WTC11 (cell line): ENCODE data around the gene LOXL3. TPM values are rescaled to one million over a fixed set of nuclear protein-coding genes. Genes with fewer than 3 reads are reported as not detected.

Source experiments
- ATAC-seq: fragments of 200-7000 bp; cut with Tn5 transposase; 2 replicates; pipeline ENCODE4 v1.10.0; 2021; ENCODE audit warnings: mild to moderate bottlenecking, moderate library complexity
- CTCF ChIA-PET: fragments of 300-600 bp; sonication (Branson Sonifier 250); formaldehyde crosslinking; loops from one replicate; lab custom pipeline; 2021; ENCODE audit warnings: antibody characterized with exemption; lab: Charles Lee
- POLR2A ChIA-PET: fragments of 350-600 bp; sonication (Branson Sonifier 250); formaldehyde crosslinking; loops from one replicate; lab custom pipeline; 2021; ENCODE audit warnings: antibody characterized with exemption; lab: Charles Lee
- DNase-seq: peaks from one replicate; pipeline ENCODE4 v3.0.0; 2021; ENCODE audit warnings: low spot score
- H3K27ac Mint-ChIP-seq: 2 replicates; pipeline ENCODE4 v1.8.0; 2021; ENCODE audit warnings: mixed read lengths
- H3K27me3 Mint-ChIP-seq: 2 replicates; pipeline ENCODE4 v1.8.0; 2021; ENCODE audit warnings: low read depth, mild to moderate bottlenecking, moderate library complexity, mixed read lengths
- H3K36me3 Mint-ChIP-seq: 2 replicates; pipeline ENCODE4 v1.8.0; 2021; ENCODE audit warnings: mixed read lengths
- H3K4me1 Mint-ChIP-seq: 2 replicates; pipeline ENCODE4 v1.8.0; 2022; ENCODE audit warnings: mixed read lengths
- H3K4me3 Mint-ChIP-seq: 2 replicates; pipeline ENCODE4 v1.8.0; 2021; ENCODE audit warnings: mild to moderate bottlenecking, moderate library complexity, mixed read lengths
- H3K9me3 Mint-ChIP-seq: 2 replicates; pipeline ENCODE4 v1.8.0; 2021; ENCODE audit warnings: mixed read lengths
- AR ChIP-seq: fragments of 250-450 bp; sonication (Bioruptor Pico); IDR thresholded peaks from 2 replicates; pipeline ENCODE4 v1.9.0; 2021; ENCODE audit warnings: mild to moderate bottlenecking
- CREM ChIP-seq: sonication (generic); formaldehyde crosslinking; IDR thresholded peaks from 2 replicates; pipeline ENCODE4 v1.8.1; 2022; ENCODE audit warnings: mild to moderate bottlenecking, missing genetic modification reagents, moderate library complexity
- E2F5 ChIP-seq: sonication (generic); formaldehyde crosslinking; IDR thresholded peaks from 2 replicates; pipeline ENCODE4 v1.8.1; 2022; ENCODE audit warnings: mild to moderate bottlenecking, moderate library complexity, missing genetic modification reagents
- FOXP1 ChIP-seq: sonication (generic); formaldehyde crosslinking; IDR thresholded peaks from 2 replicates; pipeline ENCODE4 v1.8.0; 2022; ENCODE audit warnings: missing genetic modification reagents, mild to moderate bottlenecking, moderate library complexity, borderline replicate concordance
- FOXP4 ChIP-seq: sonication (generic); formaldehyde crosslinking; IDR thresholded peaks from 2 replicates; pipeline ENCODE4 v1.8.0; 2022; ENCODE audit warnings: mild to moderate bottlenecking, missing genetic modification reagents
- JUN ChIP-seq: sonication (generic); formaldehyde crosslinking; IDR thresholded peaks from 2 replicates; pipeline ENCODE4 v1.8.0; 2023; ENCODE audit warnings: mild to moderate bottlenecking, missing genetic modification reagents
- MYBL2 ChIP-seq: sonication (generic); formaldehyde crosslinking; IDR thresholded peaks from 2 replicates; pipeline ENCODE4 v1.8.1; 2023; ENCODE audit warnings: mild to moderate bottlenecking, moderate library complexity, missing genetic modification reagents
- OVOL2 ChIP-seq: fragments of 250-450 bp; sonication (Bioruptor Pico); IDR thresholded peaks from 2 replicates; pipeline ENCODE4 v1.9.0; 2021; ENCODE audit warnings: mild to moderate bottlenecking, borderline replicate concordance
- TEAD4 ChIP-seq: sonication (generic); formaldehyde crosslinking; IDR thresholded peaks from 2 replicates; pipeline ENCODE4 v1.8.0; 2022; ENCODE audit warnings: mild to moderate bottlenecking, missing genetic modification reagents
- USF1 ChIP-seq: sonication (generic); formaldehyde crosslinking; IDR thresholded peaks from 2 replicates; pipeline ENCODE4 v1.8.0; 2022; ENCODE audit warnings: mild to moderate bottlenecking, missing genetic modification reagents
- ZNF232 ChIP-seq: sonication (generic); formaldehyde crosslinking; IDR thresholded peaks from 2 replicates; pipeline ENCODE4 v1.8.0; 2022; ENCODE audit warnings: mild to moderate bottlenecking, missing genetic modification reagents
- total RNA-seq: library from RNA; stranded (reverse); gene quantifications from 3 replicates; pipeline ENCODE4 v1.2.3, GENCODE V29; 2021
- TF ChIP-seq, protein P1 (sequence below): sonication (generic); formaldehyde crosslinking; IDR thresholded peaks from 2 replicates; pipeline ENCODE4 v1.8.0; 2023; ENCODE audit warnings: missing genetic modification reagents, mild to moderate bottlenecking, borderline replicate concordance
- TF ChIP-seq, protein P2 (sequence below): sonication (generic); formaldehyde crosslinking; conservative IDR thresholded peaks from 2 replicates; pipeline ENCODE4 v1.8.1; 2022; ENCODE audit warnings: mild to moderate bottlenecking, missing genetic modification reagents

Gene LOXL3
- total RNA-seq, 1 experiment from 2014 or later = 21.1 TPM

DNA sequence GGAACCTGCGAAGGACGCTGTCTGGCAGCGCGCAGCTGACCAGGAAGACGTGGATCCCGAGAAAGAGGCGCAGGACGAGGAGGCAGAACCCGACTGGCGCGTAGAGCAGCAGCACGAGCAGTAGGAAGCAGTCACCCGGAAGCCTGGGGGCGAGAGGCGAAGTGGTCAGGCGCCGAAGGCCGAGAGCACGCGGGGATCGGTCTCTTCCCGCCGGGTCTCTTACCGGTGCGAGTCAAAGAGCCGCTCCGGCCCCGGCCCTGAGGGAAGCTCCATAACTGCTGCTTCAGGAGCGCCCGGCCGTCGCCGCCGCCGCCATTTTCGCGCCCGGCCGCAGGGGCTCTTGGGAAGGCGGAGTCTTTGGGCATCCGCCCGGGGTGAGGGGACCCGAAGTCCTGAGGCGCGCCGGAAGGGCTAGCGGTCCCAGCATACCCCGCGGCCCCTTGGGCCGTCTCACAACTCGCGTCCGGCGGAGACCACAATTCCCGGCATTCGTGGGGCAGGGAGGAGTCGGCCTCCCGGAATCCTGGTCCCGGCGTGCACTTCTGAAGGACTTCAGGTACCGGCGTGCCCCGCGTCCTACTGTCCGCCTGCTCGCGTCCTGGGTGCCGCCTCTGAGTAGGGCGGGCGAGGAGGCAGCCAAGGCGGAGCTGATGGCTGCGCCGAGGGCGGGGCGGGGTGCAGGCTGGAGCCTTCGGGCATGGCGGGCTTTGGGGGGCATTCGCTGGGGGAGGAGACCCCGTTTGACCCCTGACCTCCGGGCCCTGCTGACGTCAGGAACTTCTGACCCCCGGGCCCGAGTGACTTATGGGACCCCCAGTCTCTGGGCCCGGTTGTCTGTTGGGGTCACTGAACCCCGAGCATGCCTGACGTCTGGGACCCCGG lies 24.1 kb downstream of the LOXL3 start, which contains the start of the genes AUP1 and HTRA2 (continued):
- TF ChIP-seq AR (CRISPR knock-in tag) = no peak
- TF ChIP-seq JUN (CRISPR knock-in tag) = no peak
- peak; percentile 78; the same call in 1 of the 2 replicates for TF ChIP-seq ZNF232
- TF ChIP-seq, protein P1, sequence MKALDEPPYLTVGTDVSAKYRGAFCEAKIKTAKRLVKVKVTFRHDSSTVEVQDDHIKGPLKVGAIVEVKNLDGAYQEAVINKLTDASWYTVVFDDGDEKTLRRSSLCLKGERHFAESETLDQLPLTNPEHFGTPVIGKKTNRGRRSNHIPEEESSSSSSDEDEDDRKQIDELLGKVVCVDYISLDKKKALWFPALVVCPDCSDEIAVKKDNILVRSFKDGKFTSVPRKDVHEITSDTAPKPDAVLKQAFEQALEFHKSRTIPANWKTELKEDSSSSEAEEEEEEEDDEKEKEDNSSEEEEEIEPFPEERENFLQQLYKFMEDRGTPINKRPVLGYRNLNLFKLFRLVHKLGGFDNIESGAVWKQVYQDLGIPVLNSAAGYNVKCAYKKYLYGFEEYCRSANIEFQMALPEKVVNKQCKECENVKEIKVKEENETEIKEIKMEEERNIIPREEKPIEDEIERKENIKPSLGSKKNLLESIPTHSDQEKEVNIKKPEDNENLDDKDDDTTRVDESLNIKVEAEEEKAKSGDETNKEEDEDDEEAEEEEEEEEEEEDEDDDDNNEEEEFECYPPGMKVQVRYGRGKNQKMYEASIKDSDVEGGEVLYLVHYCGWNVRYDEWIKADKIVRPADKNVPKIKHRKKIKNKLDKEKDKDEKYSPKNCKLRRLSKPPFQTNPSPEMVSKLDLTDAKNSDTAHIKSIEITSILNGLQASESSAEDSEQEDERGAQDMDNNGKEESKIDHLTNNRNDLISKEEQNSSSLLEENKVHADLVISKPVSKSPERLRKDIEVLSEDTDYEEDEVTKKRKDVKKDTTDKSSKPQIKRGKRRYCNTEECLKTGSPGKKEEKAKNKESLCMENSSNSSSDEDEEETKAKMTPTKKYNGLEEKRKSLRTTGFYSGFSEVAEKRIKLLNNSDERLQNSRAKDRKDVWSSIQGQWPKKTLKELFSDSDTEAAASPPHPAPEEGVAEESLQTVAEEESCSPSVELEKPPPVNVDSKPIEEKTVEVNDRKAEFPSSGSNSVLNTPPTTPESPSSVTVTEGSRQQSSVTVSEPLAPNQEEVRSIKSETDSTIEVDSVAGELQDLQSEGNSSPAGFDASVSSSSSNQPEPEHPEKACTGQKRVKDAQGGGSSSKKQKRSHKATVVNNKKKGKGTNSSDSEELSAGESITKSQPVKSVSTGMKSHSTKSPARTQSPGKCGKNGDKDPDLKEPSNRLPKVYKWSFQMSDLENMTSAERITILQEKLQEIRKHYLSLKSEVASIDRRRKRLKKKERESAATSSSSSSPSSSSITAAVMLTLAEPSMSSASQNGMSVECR (CRISPR knock-in tag) = no peak
- peak; percentile 71; the same call in 1 of the 2 replicates for TF ChIP-seq E2F5 (CRISPR knock-in tag)
- TF ChIP-seq, protein P2, sequence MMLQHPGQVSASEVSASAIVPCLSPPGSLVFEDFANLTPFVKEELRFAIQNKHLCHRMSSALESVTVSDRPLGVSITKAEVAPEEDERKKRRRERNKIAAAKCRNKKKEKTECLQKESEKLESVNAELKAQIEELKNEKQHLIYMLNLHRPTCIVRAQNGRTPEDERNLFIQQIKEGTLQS = no peak
- 0 out of 2 replicates have a peak, but pooled peaks have one; percentile 23 for TF ChIP-seq USF1
- TF ChIP-seq TEAD4 (CRISPR knock-in tag) = 0 out of 2 replicates have a peak, but pooled peaks have one; percentile 67

- DNase-seq (no peak), ATAC-seq (no peak)
- no peak for TF ChIP-seq FOXP4
- TF ChIP-seq MYBL2 = no peak
- 0 out of 2 replicates have a peak, but pooled peaks have one; percentile 27 for TF ChIP-seq FOXP1 (CRISPR knock-in tag)
- no peak for TF ChIP-seq CREM (CRISPR knock-in tag)
- TF ChIP-seq OVOL2 = no peak
- peak overlapping the region; percentile 99 for H3K4me3 Mint-ChIP-seq
- H3K27ac Mint-ChIP-seq = peak overlapping the region; percentile 93
- peaks cover 3% of the 10 kb centered on the region for H3K27me3 Mint-ChIP-seq
- H3K9me3 Mint-ChIP-seq = 0 out of 2 replicates have a peak, but pooled peaks cover 3% of the 10 kb centered on the region
- POLR2A ChIA-PET = interaction anchor here (0.8 to 1.4 kb wide), 3 partner anchors 25 to 71 kb away, joined by 3 to 7 read pairs (median 3); partner anchors contain the start of genes LOXL3 and WBP1
- H3K4me1 Mint-ChIP-seq = peaks cover 14% of the 10 kb centered on the region
- CTCF ChIA-PET = interaction anchor here (0.7 to 2.2 kb wide), 7 partner anchors 12 to 137 kb away, joined by 3 to 9 read pairs (median 4); partner anchors contain the start of genes CCDC142, LOXL3, PCGF1 and TTC31
- H3K36me3 Mint-ChIP-seq = peaks cover 34% of the 10 kb centered on the region
Measured at GRCh38 chr2:74528600-74529356, 25.0 kb downstream of the LOXL3 start.
